CD4-positive, alpha-beta T cell treated with Interleukin-12 subunit alpha and Interleukin-12 subunit beta, for 1 hour (primary cell): Measurements from ENCODE around the gene DDB1.

Experiments
- DNase-seq: peaks from one replicate; pipeline ENCODE4 v3.0.0-alpha.2; 2020

Gene DDB1

GRCh38 chr11:61332797-61333549 lies at the start of gene DDB1, which contains the start of gene TKFC:
Gene DDB1, minus strand, starts transcription at chr11:61333105. Its CDS starts 137 bp downstream, at chr11:61332968.
Gene TKFC, plus strand, starts transcription at chr11:61333228. Its CDS starts 1,501 bp downstream, at chr11:61334729.
- DNase-seq: peak; percentile 97

- no peak for DNase-seq
Observed at GRCh38 chr11:61380884-61381283, 48.0 kb upstream of the DDB1 start.

- DNase-seq: no peak
Observed at GRCh38 chr11:61378713-61379313, 45.9 kb upstream of the DDB1 start.

- DNase-seq: no peak
Observed at GRCh38 chr11:61377461-61378160, 44.7 kb upstream of the DDB1 start.

- DNase-seq: no peak
Observed at GRCh38 chr11:61375761-61376108, 42.8 kb upstream of the DDB1 start.

- no peak for DNase-seq
Observed at GRCh38 chr11:61372659-61373420, 39.9 kb upstream of the DDB1 start.

GRCh38 chr11:61370349-61371005 lies 37.6 kb upstream of the DDB1 start:
- no peak for DNase-seq

- DNase-seq: no peak
Observed at GRCh38 chr11:61369372-61370348, 36.8 kb upstream of the DDB1 start.

- no peak for DNase-seq
Observed at GRCh38 chr11:61368646-61369045, 35.7 kb upstream of the DDB1 start.

GRCh38 chr11:61367406-61367805 lies 34.5 kb upstream of the DDB1 start:
- no peak for DNase-seq

GRCh38 chr11:61364012-61364675 lies 31.2 kb upstream of the DDB1 start:
- no peak for DNase-seq

GRCh38 chr11:61362542-61362875 lies 29.6 kb upstream of the DDB1 start:
- DNase-seq: peak; percentile 36

- peak; percentile 89 for DNase-seq
Observed at GRCh38 chr11:61361741-61362541, 29.0 kb upstream of the DDB1 start, which contains the start of the genes CYB561A3 and TMEM138. Gene CYB561A3, minus strand, starts transcription at chr11:61361882. Its CDS starts 5,169 bp downstream, at chr11:61356713. Gene TMEM138, plus strand, starts transcription at chr11:61362374. Its CDS starts 2,017 bp downstream, at chr11:61364391.

- DNase-seq: no peak
Observed at GRCh38 chr11:61361237-61361740, 28.4 kb upstream of the DDB1 start.

- no peak for DNase-seq
Observed at GRCh38 chr11:61359516-61359915, 26.6 kb upstream of the DDB1 start.

GRCh38 chr11:61358566-61358965 lies 25.7 kb upstream of the DDB1 start:
- DNase-seq: no peak

GRCh38 chr11:61357894-61358239 lies 25.0 kb upstream of the DDB1 start:
- no peak for DNase-seq

GRCh38 chr11:61357233-61357893 lies 24.5 kb upstream of the DDB1 start:
- no peak for DNase-seq

GRCh38 chr11:61356706-61357105 lies 23.8 kb upstream of the DDB1 start:
- DNase-seq: no peak
